Kidney epithelial cell (primary cell): ENCODE results near the gene FXYD1. TPM values are rescaled to one million over a fixed set of nuclear protein-coding genes. Genes with fewer than 3 reads are reported as not detected.

ENCODE experiments used
- DNase-seq: peaks from one replicate; pipeline ENCODE4 v3.0.0-alpha.2; 2010; ENCODE audit warnings: low read depth
- H3K27me3 ChIP-seq: 2 replicates; pipeline ENCODE4 v1.6.0; 2011; ENCODE audit warnings: low read length; ENCODE audit not compliant: control insufficient read depth, insufficient read depth
- H3K36me3 ChIP-seq: 2 replicates; pipeline ENCODE4 v1.5.1; 2011; ENCODE audit warnings: low read length; ENCODE audit not compliant: control insufficient read depth, insufficient read depth
- H3K4me3 ChIP-seq: 2 replicates; pipeline ENCODE4 v1.5.1; 2011; ENCODE audit warnings: low read depth, mild to moderate bottlenecking, control low read depth, low read length
- total RNA-seq: library from RNA; depleted of rRNA; stranded (reverse); fragments of >200 nt; gene quantifications from 2 replicates; pipeline ENCODE4 v1.2.3, GENCODE V29; 2015
- TF ChIP-seq, protein P1 (sequence below): IDR thresholded peaks from 2 replicates; pipeline ENCODE4 v1.5.1; 2011; ENCODE audit warnings: mild to moderate bottlenecking, moderate library complexity, low read length, control low read depth, inconsistent platforms; ENCODE audit not compliant: insufficient read depth, poor library complexity, severe bottlenecking

Gene FXYD1
- total RNA-seq, 1 donor from 2014 or later: not detected

DNA sequence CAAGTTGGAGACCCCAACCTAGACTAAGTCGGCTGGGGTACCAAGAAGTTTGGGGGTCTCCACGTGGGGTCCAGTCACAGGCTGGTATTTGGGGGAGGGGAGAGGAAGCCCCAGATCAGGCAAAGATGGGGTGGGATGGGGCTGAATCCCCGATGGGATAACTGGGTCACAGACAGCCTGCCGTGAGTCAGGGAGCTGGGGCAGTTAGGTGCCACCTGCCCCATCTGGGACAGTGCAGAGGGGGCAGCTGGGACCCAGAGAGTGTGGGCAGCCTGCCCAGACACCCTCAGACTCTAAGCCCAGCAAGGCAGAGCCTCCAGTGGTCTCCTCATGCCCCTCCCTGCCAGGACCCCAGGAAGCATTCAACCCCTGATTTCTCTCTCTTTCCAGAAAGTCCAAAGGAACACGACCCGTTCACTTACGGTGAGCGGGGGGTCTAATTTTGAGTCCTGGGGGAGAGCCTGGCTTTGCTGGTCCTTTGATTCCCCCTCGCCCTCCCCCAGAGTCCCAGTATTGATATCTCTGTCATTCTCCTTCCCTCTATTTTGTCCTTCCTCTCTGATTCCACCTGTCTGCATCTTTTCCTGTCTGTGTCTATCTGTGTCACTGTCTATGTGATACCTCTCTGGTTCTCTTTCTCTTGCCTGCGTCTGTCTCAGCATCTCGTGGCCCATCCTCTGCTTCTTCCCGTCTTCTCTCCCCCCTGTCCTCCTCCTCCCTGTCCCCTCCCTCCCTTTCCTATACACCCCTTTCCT lies 1.8 kb downstream of the FXYD1 start:
- TF ChIP-seq, protein P1, sequence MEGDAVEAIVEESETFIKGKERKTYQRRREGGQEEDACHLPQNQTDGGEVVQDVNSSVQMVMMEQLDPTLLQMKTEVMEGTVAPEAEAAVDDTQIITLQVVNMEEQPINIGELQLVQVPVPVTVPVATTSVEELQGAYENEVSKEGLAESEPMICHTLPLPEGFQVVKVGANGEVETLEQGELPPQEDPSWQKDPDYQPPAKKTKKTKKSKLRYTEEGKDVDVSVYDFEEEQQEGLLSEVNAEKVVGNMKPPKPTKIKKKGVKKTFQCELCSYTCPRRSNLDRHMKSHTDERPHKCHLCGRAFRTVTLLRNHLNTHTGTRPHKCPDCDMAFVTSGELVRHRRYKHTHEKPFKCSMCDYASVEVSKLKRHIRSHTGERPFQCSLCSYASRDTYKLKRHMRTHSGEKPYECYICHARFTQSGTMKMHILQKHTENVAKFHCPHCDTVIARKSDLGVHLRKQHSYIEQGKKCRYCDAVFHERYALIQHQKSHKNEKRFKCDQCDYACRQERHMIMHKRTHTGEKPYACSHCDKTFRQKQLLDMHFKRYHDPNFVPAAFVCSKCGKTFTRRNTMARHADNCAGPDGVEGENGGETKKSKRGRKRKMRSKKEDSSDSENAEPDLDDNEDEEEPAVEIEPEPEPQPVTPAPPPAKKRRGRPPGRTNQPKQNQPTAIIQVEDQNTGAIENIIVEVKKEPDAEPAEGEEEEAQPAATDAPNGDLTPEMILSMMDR: no peak
- no peak for DNase-seq
- Histone ChIP-seq H3K27me3 (peaks cover 78% of the 10 kb centered on the region), H3K36me3 (no peaks in the 10 kb centered on the region), H3K4me3 (no peak overlapping the region)

DNA sequence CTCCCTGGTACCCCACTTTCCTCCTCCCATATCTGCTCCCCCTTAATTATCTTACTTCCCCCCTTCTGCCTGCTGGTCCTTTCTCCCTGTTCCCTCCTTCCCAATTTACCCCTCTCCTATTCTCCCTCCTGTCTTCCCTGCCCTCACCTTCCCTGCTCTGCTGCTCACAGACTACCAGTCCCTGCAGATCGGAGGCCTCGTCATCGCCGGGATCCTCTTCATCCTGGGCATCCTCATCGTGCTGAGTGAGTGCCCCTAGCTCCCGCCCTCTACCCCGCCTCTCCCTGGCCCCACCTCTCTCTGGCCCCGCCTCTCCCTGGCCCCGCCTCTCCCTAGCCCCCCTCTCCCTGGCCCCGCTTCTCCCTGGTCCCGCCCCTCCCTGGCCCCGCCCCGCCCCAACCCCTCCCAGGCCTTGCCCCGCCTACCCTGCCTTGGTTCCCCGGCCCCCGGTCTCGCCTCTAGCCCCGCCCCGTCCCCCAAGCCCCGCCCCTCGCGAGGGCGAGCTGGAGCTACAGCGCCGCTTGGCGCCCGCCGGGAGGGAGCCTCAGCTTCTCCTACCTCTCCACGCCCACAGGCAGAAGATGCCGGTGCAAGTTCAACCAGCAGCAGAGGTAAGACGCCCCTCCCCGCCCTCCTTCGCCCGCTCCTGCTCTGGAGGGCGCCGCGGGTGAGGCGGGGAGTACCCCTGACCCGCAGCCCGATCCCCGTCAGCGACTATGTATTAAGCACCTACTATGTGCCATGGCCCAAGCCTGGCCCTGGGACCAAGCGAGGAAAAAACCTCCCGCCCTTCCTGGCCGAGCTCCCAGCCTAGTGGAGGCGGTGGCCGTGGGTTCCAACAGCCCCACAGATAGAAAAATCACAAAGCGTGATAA lies 2.6 kb downstream of the FXYD1 start:
- H3K27me3 ChIP-seq: peaks cover 75% of the 10 kb centered on the region
- TF ChIP-seq, protein P1: peak; percentile 59
- no peak overlapping the region for H3K4me3 ChIP-seq
- H3K36me3 ChIP-seq: no peaks in the 10 kb centered on the region
- no peak for DNase-seq

DNA sequence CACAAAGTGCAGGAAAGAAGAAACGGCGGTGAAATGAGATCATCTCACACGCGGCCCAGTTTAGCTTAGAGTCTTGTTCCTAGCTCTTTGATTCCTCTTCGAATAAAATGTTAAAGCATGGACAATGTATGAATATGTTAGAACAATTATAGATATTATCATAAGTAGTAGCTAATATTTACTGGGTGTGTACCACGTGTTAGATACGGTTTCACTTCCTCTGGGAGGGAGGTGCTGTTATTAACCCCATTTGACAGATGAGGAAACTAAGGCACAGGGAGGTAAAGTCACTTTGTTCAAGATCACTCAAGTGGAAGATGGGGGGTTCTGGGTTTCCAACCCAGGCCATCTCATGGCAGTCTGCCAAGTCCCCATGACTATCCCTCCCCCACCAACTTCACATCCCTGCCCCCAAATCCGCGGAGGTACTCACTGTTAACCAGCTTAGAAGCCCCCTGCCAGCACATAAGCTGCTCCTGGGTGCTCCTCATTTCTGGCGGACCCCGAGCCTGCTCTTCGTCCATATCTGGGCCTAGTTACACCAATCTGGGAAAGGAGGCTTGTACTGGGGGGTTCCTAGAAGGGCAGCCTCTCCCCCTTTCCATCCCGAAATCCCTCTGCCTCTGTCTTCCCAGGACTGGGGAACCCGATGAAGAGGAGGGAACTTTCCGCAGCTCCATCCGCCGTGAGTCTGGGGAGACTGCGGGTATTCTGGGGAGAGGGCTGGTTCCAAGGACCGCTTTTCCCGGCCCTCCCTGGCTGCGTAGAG lies 3.4 kb downstream of the FXYD1 start:
- H3K4me3 ChIP-seq: no peak overlapping the region
- H3K27me3 ChIP-seq: peaks cover 71% of the 10 kb centered on the region
- TF ChIP-seq, protein P1: no peak
- no peaks in the 10 kb centered on the region for H3K36me3 ChIP-seq
- no peak for DNase-seq

DNA sequence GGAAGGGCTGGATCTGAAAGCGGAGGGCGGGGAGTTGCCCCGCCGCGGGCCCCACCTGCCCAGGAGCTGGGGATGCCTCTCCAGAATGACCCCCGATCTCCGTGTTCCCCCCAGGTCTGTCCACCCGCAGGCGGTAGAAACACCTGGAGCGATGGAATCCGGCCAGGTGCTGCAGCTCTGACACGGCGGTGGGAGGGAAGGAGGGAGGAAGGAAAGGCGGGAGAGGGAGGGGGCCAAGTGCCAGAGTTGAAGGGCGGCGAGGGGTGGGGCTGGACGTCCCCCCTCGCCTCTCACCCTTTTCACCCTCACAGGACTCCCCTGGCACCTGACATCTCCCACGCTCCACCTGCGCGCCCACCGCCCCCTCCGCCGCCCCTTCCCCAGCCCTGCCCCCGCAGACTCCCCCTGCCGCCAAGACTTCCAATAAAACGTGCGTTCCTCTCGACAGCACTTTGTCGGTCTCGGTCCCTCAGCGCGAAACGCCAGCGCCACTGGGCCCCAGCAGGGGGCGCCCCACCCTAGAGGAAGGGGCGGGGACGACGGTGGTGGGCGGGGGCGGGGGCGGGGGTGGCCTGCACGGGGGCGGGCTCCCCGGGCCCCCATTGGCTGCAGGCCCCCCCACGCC lies 4.1 kb downstream of the FXYD1 start:
- no peak for DNase-seq
- Histone ChIP-seq H3K4me3 (no peak overlapping the region), H3K27me3 (peaks cover 66% of the 10 kb centered on the region), H3K36me3 (no peaks in the 10 kb centered on the region)
- TF ChIP-seq, protein P1: peak; percentile 65

DNA sequence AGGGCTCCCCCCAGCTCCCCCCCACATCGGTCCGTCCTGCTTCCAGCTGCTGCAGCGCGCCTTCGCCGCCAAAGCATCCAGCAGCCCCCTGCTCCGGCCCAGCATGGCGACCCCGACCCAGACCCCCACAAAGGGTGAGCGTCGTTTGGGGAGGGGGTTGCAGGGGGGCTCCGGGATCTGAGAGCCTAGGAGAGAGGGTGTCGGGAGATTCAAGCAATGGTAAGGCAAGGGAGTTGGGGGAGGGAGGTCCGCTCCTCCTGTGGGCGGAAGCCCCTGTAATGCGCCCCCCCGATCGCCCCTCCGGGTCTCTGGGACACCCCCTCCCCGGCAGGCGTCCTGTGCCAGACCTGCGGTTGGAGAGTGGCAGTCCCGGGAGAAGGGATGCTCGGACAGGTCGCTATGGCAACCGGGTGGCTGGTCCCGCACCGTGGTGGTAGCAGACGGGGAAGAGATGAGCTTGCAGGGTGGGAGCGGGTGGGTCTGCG lies 4.6 kb downstream of the FXYD1 start, which contains the start of gene FXYD7:
TSS of gene FXYD7 (plus strand) at position 25 of the 485 bp plus-strand sequence. CDS start at position 104, 79 bp downstream.
- TF ChIP-seq, protein P1: no peak
- Histone ChIP-seq H3K27me3 (peaks cover 60% of the 10 kb centered on the region), H3K4me3 (no peak within 1 kb of the TSS), H3K36me3 (no peaks in the 10 kb centered on the region)
- no peak for DNase-seq
